A549 treated with AZD2906 at 1 μM for 4 hours (cell line): ENCODE data around the gene ST6GALNAC3. TPM values are rescaled to one million over a fixed set of nuclear protein-coding genes. Genes with fewer than 3 reads are reported as not detected.

Experiments
- total RNA-seq: library from RNA; stranded (reverse); fragments of 200-300 nt; extraction: Qiagen RNA extraction; gene quantifications from 5 replicates; pipeline ENCODE4 v1.2.3, GENCODE V29; 2022

The ST6GALNAC3 gene
- total RNA-seq, result 0.39 to 0.92 TPM (median 0.61 TPM) in 5 replicates

DNA sequence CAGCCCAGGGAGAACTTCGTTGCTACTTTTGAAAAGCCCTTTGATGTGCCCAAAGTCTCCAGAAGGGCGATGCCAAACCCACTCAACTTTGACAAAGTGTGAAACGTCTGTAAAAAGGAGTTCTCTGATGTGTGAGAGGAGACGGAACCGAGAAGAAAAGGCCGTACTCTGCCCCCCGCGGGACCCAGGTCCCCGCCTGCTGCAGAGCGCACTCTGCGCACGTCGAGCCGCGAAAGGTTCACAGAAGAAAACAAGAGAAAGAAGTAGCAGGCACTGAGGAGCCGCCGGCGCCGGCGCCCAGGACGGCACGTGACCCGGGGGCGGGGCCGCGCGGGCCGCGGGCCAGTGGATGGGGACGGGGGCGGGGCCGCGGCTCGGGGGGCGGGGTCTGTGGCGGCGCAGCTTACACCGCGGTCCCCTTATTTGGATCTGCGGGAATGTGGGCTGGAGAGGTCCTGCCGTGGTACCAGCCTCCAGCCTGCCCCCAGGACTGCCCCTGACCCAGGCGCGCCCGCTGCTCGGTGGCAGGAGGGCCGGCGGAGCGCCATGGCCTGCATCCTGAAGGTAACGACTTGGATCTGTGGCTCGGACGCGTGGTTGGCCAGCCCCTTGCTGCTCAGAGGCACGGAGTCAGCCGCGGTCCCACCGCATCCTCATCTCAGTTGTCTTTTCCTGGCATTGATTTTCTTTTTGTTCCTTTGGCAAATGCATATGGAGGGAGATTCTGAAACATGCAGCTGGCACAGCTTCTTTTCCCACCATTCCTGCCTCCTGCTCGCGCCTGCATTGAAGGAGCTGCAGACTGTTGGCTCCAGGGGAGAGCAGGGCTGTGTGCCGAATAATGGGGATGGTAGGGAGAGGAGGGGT lies at the start of gene ST6GALNAC3:
Gene ST6GALNAC3, plus strand, starts transcription at position 426 of the 867 bp plus-strand sequence.

Other genes starting within 250 kb of the ST6GALNAC3 start
- gene ASB17, start 142.3 kb upstream of the ST6GALNAC3 start, total RNA-seq, result not detected in 5 replicates